Gastroesophageal sphincter (tissue), 3 donors: ENCODE results near the gene RAP1B.

Source experiments
- CTCF ChIP-seq, 4 experiments: fragments of 200-600 bp in 2 of 4; fragments of 450-650 bp in 2 of 4; sonication (generic) in 1 of 4; IDR thresholded peaks; one replicate each; pipeline ENCODE4 v1.5.1; 2017 to 2019; ENCODE audit warnings: antibody characterized with exemption in 4 of 4, mild to moderate bottlenecking in 2 of 4, moderate library complexity in 2 of 4
- POLR2AphosphoS5 ChIP-seq: sonication (generic); formaldehyde crosslinking; IDR thresholded peaks from one replicate; pipeline ENCODE4 v1.6.1; 2017; ENCODE audit warnings: antibody characterized with exemption

- TF ChIP-seq CTCF (IDR thresholded peaks at IDR 0.05) (no peak), POLR2AphosphoS5 (no peak)
Measured at GRCh38 chr12:68627673-68628319, 17.1 kb downstream of the RAP1B start.
